Mucosa of descending colon (tissue), 3 donors: ENCODE measurements around the gene HLX. TPM values are rescaled to one million over a fixed set of nuclear protein-coding genes. Genes with fewer than 3 reads are reported as not detected.

ENCODE experiments used
- ATAC-seq: fragments of 200-7000 bp; cut with Tn5 transposase; one replicate; pipeline ENCODE4 v1.9.1; 2020; ENCODE audit warnings: mild to moderate bottlenecking, moderate library complexity
- DNase-seq, 3 donors: peaks; one replicate each; pipeline ENCODE4 v3.0.0-alpha.2; 2020
- H3K36me3 ChIP-seq: fragments of 200-600 bp; one replicate; pipeline ENCODE4 v1.8.0; 2021; ENCODE audit warnings: low read depth, mild to moderate bottlenecking
- H3K4me1 ChIP-seq: fragments of 200-600 bp; one replicate; pipeline ENCODE4 v1.8.0; 2021; ENCODE audit warnings: low read depth, mild to moderate bottlenecking
- H3K4me3 ChIP-seq: fragments of 200-600 bp; one replicate; pipeline ENCODE4 v1.8.0; 2021; ENCODE audit warnings: mild to moderate bottlenecking
- H3K9me3 ChIP-seq: fragments of 200-600 bp; one replicate; pipeline ENCODE4 v1.8.0; 2021; ENCODE audit warnings: mild to moderate bottlenecking
- CTCF ChIP-seq: fragments of 200-600 bp; IDR thresholded peaks from one replicate; pipeline ENCODE4 v1.8.0; 2022; ENCODE audit warnings: antibody characterized with exemption, mild to moderate bottlenecking
- intact Hi-C, 2 donors: fragments of 100-400 bp; cut with DNase I in 1 of 2; cut with micrococcal nuclease in 1 of 2; formaldehyde crosslinking; loops; one replicate each; pipeline versions ENCODE4 v1.11.0 to v1.11.1; 2022; cut with DNase I, micrococcal nuclease
- total RNA-seq, 3 donors: library from RNA; stranded (reverse); fragmentation: NEBNext Ultra II Directional in 2 of 3; extraction: Animal tissue kit (Norgen Biotek cat#: 25700) in 2 of 3; gene quantifications; one replicate each; pipeline versions ENCODE4 v1.2.1 to v1.2.4, GENCODE V29; 2021 to 2023
- donor health status: DM: no; HTN: no; CAD: no; lungs with moderate emphysema.
- donor health status: DM: no; HTN: no; CAD: no.
- donor health status: DM: no; HTN: yes; CAD: no.

HLX gene
- total RNA-seq, 3 donors from 2014 or later = 2.6 to 43.4 (median 6.2) TPM

GRCh38 chr1:220926146-220926545, 46.9 kb downstream of the HLX start:
- Histone ChIP-seq H3K4me3 (no peak overlapping the region), H3K9me3 (no peaks in the 10 kb centered on the region), H3K4me1 (no peaks in the 10 kb centered on the region), H3K36me3 (no peaks in the 10 kb centered on the region)
- TF ChIP-seq CTCF = no peak
- DNase-seq = no peak
- ATAC-seq = no peak
- intact Hi-C loops = no loop called here

- Histone ChIP-seq H3K9me3 (no peaks in the 10 kb centered on the region), H3K4me3 (no peak overlapping the region), H3K4me1 (no peaks in the 10 kb centered on the region), H3K36me3 (no peaks in the 10 kb centered on the region)
- TF ChIP-seq CTCF = no peak
- intact Hi-C loops = no loop called here
- no peak for ATAC-seq
- no peak for DNase-seq
These were observed 48.2 kb downstream of the HLX start for GRCh38 chr1:220927442-220927841.

GRCh38 chr1:220928320-220928719, 49.1 kb downstream of the HLX start:
- no peak for TF ChIP-seq CTCF
- ATAC-seq (no peak), DNase-seq (no peak)
- Histone ChIP-seq H3K36me3 (no peaks in the 10 kb centered on the region), H3K9me3 (no peaks in the 10 kb centered on the region), H3K4me3 (no peak overlapping the region), H3K4me1 (no peaks in the 10 kb centered on the region)
- intact Hi-C loops = no loop called here

- ATAC-seq (no peak), DNase-seq (no peak)
- no peak for TF ChIP-seq CTCF
- intact Hi-C loops = no loop called here
- no peaks in the 10 kb centered on the region for H3K4me1 ChIP-seq
- no peaks in the 10 kb centered on the region for H3K9me3 ChIP-seq
- no peaks in the 10 kb centered on the region for H3K36me3 ChIP-seq
- no peak overlapping the region for H3K4me3 ChIP-seq
These were observed 49.6 kb downstream of the HLX start for GRCh38 chr1:220928725-220929300.

- DNase-seq = no peak
- Histone ChIP-seq H3K4me3 (no peak overlapping the region), H3K36me3 (no peaks in the 10 kb centered on the region), H3K9me3 (no peaks in the 10 kb centered on the region), H3K4me1 (no peaks in the 10 kb centered on the region)
- no peak for ATAC-seq
- intact Hi-C loops = no loop called here
- no peak for TF ChIP-seq CTCF
These were observed 50.1 kb downstream of the HLX start for GRCh38 chr1:220929304-220929703.

Other genes with a start within 250 kb of the HLX start
- gene C1orf115, start 189.1 kb upstream of the HLX start, total RNA-seq = 100 to 1,000 TPM in 1 of 3 donors, 10 to 100 TPM in 2; 53.2 to 108 (median 85.2) TPM
- gene MTARC2, start 131.1 kb upstream of the HLX start, total RNA-seq = 10 to 100 TPM; 26.7 to 41.8 (median 35.6) TPM
- gene MTARC1, start 92.5 kb upstream of the HLX start, total RNA-seq = 10 to 100 TPM; 22.7 to 47.2 (median 34.7) TPM